Suppressor macrophage treated with lipopolysaccharide for 4 hours (primary cell): Measurements from ENCODE around the gene SYVN1.

Experiments used
- DNase-seq: peaks from one replicate; pipeline ENCODE4 v3.0.0-alpha.2; 2020

SYVN1 gene

GRCh38 chr11:65111744-65112545 lies 22.4 kb downstream of the SYVN1 start, which contains the start of gene TM7SF2:
TSS of gene TM7SF2 (plus strand) at chr11:65111872. CDS start at chr11:65112016, 144 bp downstream.
- peak; percentile 96 for DNase-seq

GRCh38 chr11:65111159-65111743 lies 23.1 kb downstream of the SYVN1 start:
- DNase-seq: no peak

- DNase-seq: peak; percentile 92
Measured at GRCh38 chr11:65110354-65110861, 23.9 kb downstream of the SYVN1 start.

GRCh38 chr11:65109231-65110198 lies 24.8 kb downstream of the SYVN1 start:
- DNase-seq: no peak

- no peak for DNase-seq
Measured at GRCh38 chr11:65108469-65109123, 25.7 kb downstream of the SYVN1 start.

GRCh38 chr11:65107751-65108468 lies 26.4 kb downstream of the SYVN1 start:
- no peak for DNase-seq

- DNase-seq: no peak
Measured at GRCh38 chr11:65107078-65107477, 27.2 kb downstream of the SYVN1 start.

- DNase-seq: no peak
Measured at GRCh38 chr11:65104628-65105027, 29.7 kb downstream of the SYVN1 start.

- no peak for DNase-seq
Measured at GRCh38 chr11:65103476-65103875, 30.8 kb downstream of the SYVN1 start.

GRCh38 chr11:65102142-65103095 lies 31.9 kb downstream of the SYVN1 start:
- DNase-seq: no peak

GRCh38 chr11:65100674-65101350 lies 33.5 kb downstream of the SYVN1 start:
- no peak for DNase-seq

GRCh38 chr11:65096926-65097325 lies 37.4 kb downstream of the SYVN1 start:
- DNase-seq: no peak

GRCh38 chr11:65095974-65096806 lies 38.1 kb downstream of the SYVN1 start, which contains the start of gene VPS51:
TSS of gene VPS51 (plus strand) at chr11:65096214. CDS start at chr11:65096251, 37 bp downstream.
- DNase-seq: peak; percentile 87

- no peak for DNase-seq
Measured at GRCh38 chr11:65095427-65095826, 38.9 kb downstream of the SYVN1 start.

GRCh38 chr11:65090628-65091027 lies 43.7 kb downstream of the SYVN1 start:
- no peak for DNase-seq

GRCh38 chr11:65089621-65090020 lies 44.7 kb downstream of the SYVN1 start:
- DNase-seq: no peak

- no peak for DNase-seq
Measured at GRCh38 chr11:65087827-65088226, 46.5 kb downstream of the SYVN1 start.

GRCh38 chr11:65087216-65087615 lies 47.1 kb downstream of the SYVN1 start:
- DNase-seq: no peak

GRCh38 chr11:65086809-65087208 lies 47.5 kb downstream of the SYVN1 start:
- DNase-seq: no peak
